ENCODE measurements around the gene ACTC1.

DNA sequence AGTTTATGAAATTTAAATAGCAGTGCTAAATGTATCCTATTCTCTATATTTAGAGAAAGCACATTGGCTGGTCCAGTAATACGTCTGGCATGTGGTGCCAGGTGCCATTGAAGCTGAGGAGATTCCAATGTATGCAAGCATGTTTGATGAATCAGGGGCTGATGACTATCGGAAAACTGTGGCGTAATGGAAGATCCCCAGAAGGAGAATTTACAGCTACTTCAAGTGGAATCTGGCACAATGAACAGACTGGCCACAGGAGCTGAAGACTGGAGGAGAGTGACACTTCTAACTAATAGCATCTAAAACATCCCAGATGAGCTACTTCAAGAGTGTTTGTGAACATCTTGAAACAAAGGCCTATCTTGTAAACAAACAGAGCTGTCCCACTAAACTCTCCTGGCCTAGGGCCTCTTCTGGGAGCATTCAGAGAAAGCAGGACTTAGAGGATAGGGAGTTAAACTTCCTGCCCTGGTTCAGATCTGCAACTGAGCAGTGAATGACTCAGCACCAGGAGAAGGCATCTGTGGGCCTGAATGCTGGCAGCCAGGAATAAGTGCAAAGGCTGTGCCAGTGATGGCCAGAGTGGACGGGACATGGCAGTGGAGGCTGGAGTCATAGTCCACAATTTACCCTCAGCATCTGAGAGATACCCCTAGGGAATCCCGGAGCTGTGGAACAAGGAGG lies 15.2 kb upstream of the ACTC1 start:
- TF ChIP-seq POLR2AphosphoS5 (IDR thresholded peaks at IDR 0.05; ENCODE audit: low read depth, low read length) (no peak), POLR2A (IDR thresholded peaks at IDR 0.05; ENCODE audit: low read depth, low read length) (no peak), TAF1 (IDR thresholded peaks at IDR 0.05; ENCODE audit: borderline replicate concordance, low read depth, low read length) (no peak)
